ENCODE data around the gene MAGI3. TPM values are rescaled to one million over a fixed set of nuclear protein-coding genes. Genes with fewer than 3 reads are reported as not detected.
"Not testable (repeated sequence)": the region's sequence is repeated elsewhere in the genome, so short reads cannot be mapped to it uniquely, and the experiment has no call there.

Gene MAGI3
- total and polyA plus RNA-seq, 4 experiments from 2014 or later: 3.5 to 6.7 (median 5.5) TPM

- Mint-ChIP-seq H3K27ac (no peak overlapping the region), H3K4me1 (no peaks in the 10 kb centered on the region), H3K27me3 (no peaks in the 10 kb centered on the region), H3K9me3 (peaks cover 6 to 77% (median 69%) of the 10 kb centered on the region in 8 donors), H3K36me3 (peaks cover 18 to 30% of the 10 kb centered on the region in 2 donors), H3K4me3 (no peak overlapping the region)
- no peaks in the 10 kb centered on the region for H3K27me3 ChIP-seq (ENCODE audit: insufficient read depth, low read length)
- no peak overlapping the region for H3K27ac ChIP-seq (ENCODE audit: low read depth, low read length)
- H3K36me3 ChIP-seq (ENCODE audit: insufficient read depth, low read length): no peaks in the 10 kb centered on the region
- H3K9me3 ChIP-seq (ENCODE audit: control insufficient read depth in 1 of 2, low read length in 2 of 2): peaks cover 0 to 4% of the 10 kb centered on the region in 2 donors
- ChIA-PET POLR2A (ENCODE audit: partially characterized antibody) (no interaction called here), CTCF (ENCODE audit: partially characterized antibody) (interaction anchor here (1.5 kb wide), 1 partner anchor 13 kb away, joined by 3 read pairs; no protein-coding TSS in a partner anchor)
- no peaks in the 10 kb centered on the region for H3K4me1 ChIP-seq (ENCODE audit: insufficient read depth, low read length)
- H3K4me3 ChIP-seq (ENCODE audit: low read length in 2 of 2): no peak overlapping the region
- intact Hi-C loops (cut with micrococcal nuclease): no loop called here
- no peak for DNase-seq
Observed at GRCh38 chr1:113493533-113493932, 103.2 kb downstream of the MAGI3 start.

GRCh38 chr1:113505357-113505756 is 115.0 kb downstream of the MAGI3 start:
- Mint-ChIP-seq H3K9me3 (peaks cover 0 to 56% (median 26%) of the 10 kb centered on the region in 8 donors), H3K36me3 (peaks cover 2 to 5% of the 10 kb centered on the region in 2 donors), H3K27ac (no peak overlapping the region), H3K27me3 (no peaks in the 10 kb centered on the region), H3K4me1 (no peaks in the 10 kb centered on the region), H3K4me3 (no peak overlapping the region)
- H3K27ac ChIP-seq (ENCODE audit: low read depth, low read length): no peak overlapping the region
- intact Hi-C loops (cut with micrococcal nuclease): no loop called here
- POLR2A ChIA-PET (ENCODE audit: partially characterized antibody): no interaction called here
- no peaks in the 10 kb centered on the region for H3K27me3 ChIP-seq (ENCODE audit: insufficient read depth, low read length)
- no peaks in the 10 kb centered on the region for H3K4me1 ChIP-seq (ENCODE audit: insufficient read depth, low read length)
- H3K9me3 ChIP-seq (ENCODE audit: control insufficient read depth in 1 of 2, low read length in 2 of 2): no peaks in the 10 kb centered on the region
- no peaks in the 10 kb centered on the region for H3K36me3 ChIP-seq (ENCODE audit: insufficient read depth, low read length)
- CTCF ChIA-PET (ENCODE audit: partially characterized antibody): interaction anchor here (1.5 kb wide), 1 partner anchor 12 kb away, joined by 3 read pairs; no protein-coding TSS in a partner anchor
- H3K4me3 ChIP-seq (ENCODE audit: low read length in 2 of 2): no peak overlapping the region
- no peak for DNase-seq

GRCh38 chr1:113507552-113508214 is 117.4 kb downstream of the MAGI3 start:
- H3K36me3 ChIP-seq (ENCODE audit: insufficient read depth, low read length): no peaks in the 10 kb centered on the region
- Mint-ChIP-seq H3K4me3 (no peak overlapping the region), H3K27ac (no peak overlapping the region), H3K4me1 (no peaks in the 10 kb centered on the region), H3K9me3 (peaks cover 3 to 79% (median 42%) of the 10 kb centered on the region in 8 donors), H3K27me3 (no peaks in the 10 kb centered on the region), H3K36me3 (peaks cover 6 to 11% of the 10 kb centered on the region in 2 donors)
- no peaks in the 10 kb centered on the region for H3K4me1 ChIP-seq (ENCODE audit: insufficient read depth, low read length)
- no peak overlapping the region for H3K4me3 ChIP-seq (ENCODE audit: low read length in 2 of 2)
- H3K9me3 ChIP-seq (ENCODE audit: control insufficient read depth in 1 of 2, low read length in 2 of 2): peaks cover 0 to 5% of the 10 kb centered on the region in 2 donors
- DNase-seq: no peak
- CTCF ChIA-PET (ENCODE audit: partially characterized antibody): no interaction called here
- POLR2A ChIA-PET (ENCODE audit: partially characterized antibody): no interaction called here
- no peaks in the 10 kb centered on the region for H3K27me3 ChIP-seq (ENCODE audit: insufficient read depth, low read length)
- intact Hi-C loops (cut with micrococcal nuclease): no loop called here
- H3K27ac ChIP-seq (ENCODE audit: low read depth, low read length): no peak overlapping the region

GRCh38 chr1:113508364-113509164 is 118.2 kb downstream of the MAGI3 start:
- H3K4me3 Mint-ChIP-seq: no peak overlapping the region
- peaks cover 3 to 75% (median 40%) of the 10 kb centered on the region in 8 donors for H3K9me3 Mint-ChIP-seq
- Histone ChIP-seq H3K36me3 (ENCODE audit: insufficient read depth, low read length) (no peaks in the 10 kb centered on the region), H3K9me3 (ENCODE audit: control insufficient read depth in 1 of 2, low read length in 2 of 2) (peaks cover 0 to 5% of the 10 kb centered on the region in 2 donors), H3K27ac (ENCODE audit: low read depth, low read length) (no peak overlapping the region), H3K4me1 (ENCODE audit: insufficient read depth, low read length) (no peaks in the 10 kb centered on the region), H3K4me3 (ENCODE audit: low read length in 2 of 2) (no peak overlapping the region), H3K27me3 (ENCODE audit: insufficient read depth, low read length) (no peaks in the 10 kb centered on the region)
- no peak for DNase-seq
- ChIA-PET CTCF (ENCODE audit: partially characterized antibody) (no interaction called here), POLR2A (ENCODE audit: partially characterized antibody) (no interaction called here)
- no peaks in the 10 kb centered on the region for H3K27me3 Mint-ChIP-seq
- no peak overlapping the region for H3K27ac Mint-ChIP-seq
- intact Hi-C loops (cut with micrococcal nuclease): no loop called here
- H3K4me1 Mint-ChIP-seq: no peaks in the 10 kb centered on the region
- H3K36me3 Mint-ChIP-seq: peaks cover 6 to 11% of the 10 kb centered on the region in 2 donors

GRCh38 chr1:113509766-113510165 is 119.5 kb downstream of the MAGI3 start:
- H3K4me1 Mint-ChIP-seq; H3K4me3 ChIP-seq (ENCODE audit: low read length in 2 of 2); H3K4me3 Mint-ChIP-seq; H3K4me1 ChIP-seq (ENCODE audit: insufficient read depth, low read length); H3K27me3 Mint-ChIP-seq; H3K27ac Mint-ChIP-seq; DNase-seq; intact Hi-C loops (cut with micrococcal nuclease); POLR2A ChIA-PET (ENCODE audit: partially characterized antibody); CTCF ChIA-PET (ENCODE audit: partially characterized antibody); H3K27ac ChIP-seq (ENCODE audit: low read depth, low read length); H3K9me3 ChIP-seq (ENCODE audit: control insufficient read depth in 1 of 2, low read length in 2 of 2); H3K27me3 ChIP-seq (ENCODE audit: insufficient read depth, low read length); H3K36me3 ChIP-seq (ENCODE audit: insufficient read depth, low read length): not testable (repeated sequence)
- H3K9me3 Mint-ChIP-seq: peaks cover 3 to 69% (median 38%) of the 10 kb centered on the region in 8 donors
- H3K36me3 Mint-ChIP-seq: peaks cover 6 to 11% of the 10 kb centered on the region in 2 donors

- Mint-ChIP-seq H3K36me3 (peaks cover 5 to 11% of the 10 kb centered on the region in 2 donors), H3K4me3 (no peak overlapping the region), H3K4me1 (no peaks in the 10 kb centered on the region), H3K27ac (no peak overlapping the region), H3K27me3 (no peaks in the 10 kb centered on the region), H3K9me3 (peaks cover 3 to 56% (median 34%) of the 10 kb centered on the region in 8 donors)
- ChIA-PET POLR2A (ENCODE audit: partially characterized antibody) (no interaction called here), CTCF (ENCODE audit: partially characterized antibody) (no interaction called here)
- intact Hi-C loops (cut with micrococcal nuclease): no loop called here
- no peak for DNase-seq
- H3K36me3 ChIP-seq (ENCODE audit: insufficient read depth, low read length): no peaks in the 10 kb centered on the region
- no peak overlapping the region for H3K27ac ChIP-seq (ENCODE audit: low read depth, low read length)
- peaks cover 0 to 5% of the 10 kb centered on the region in 2 donors for H3K9me3 ChIP-seq (ENCODE audit: control insufficient read depth in 1 of 2, low read length in 2 of 2)
- H3K4me1 ChIP-seq (ENCODE audit: insufficient read depth, low read length): no peaks in the 10 kb centered on the region
- H3K4me3 ChIP-seq (ENCODE audit: low read length in 2 of 2): no peak overlapping the region
- no peaks in the 10 kb centered on the region for H3K27me3 ChIP-seq (ENCODE audit: insufficient read depth, low read length)
Observed at GRCh38 chr1:113511269-113511668, 121.0 kb downstream of the MAGI3 start.

- H3K27me3 ChIP-seq (ENCODE audit: insufficient read depth, low read length): no peaks in the 10 kb centered on the region
- H3K4me3 ChIP-seq (ENCODE audit: low read length in 2 of 2): no peak overlapping the region
- Mint-ChIP-seq H3K36me3 (peaks cover 3 to 4% of the 10 kb centered on the region in 2 donors), H3K4me1 (peaks cover 0 to 6% (median 2%) of the 10 kb centered on the region in 4 donors), H3K9me3 (peaks cover 3 to 32% (median 15%) of the 10 kb centered on the region in 8 donors), H3K27me3 (no peaks in the 10 kb centered on the region), H3K27ac (no peak overlapping the region), H3K4me3 (no peak overlapping the region)
- intact Hi-C loops (cut with micrococcal nuclease): no loop called here
- DNase-seq: no peak
- no peak overlapping the region for H3K27ac ChIP-seq (ENCODE audit: low read depth, low read length)
- H3K4me1 ChIP-seq (ENCODE audit: insufficient read depth, low read length): no peaks in the 10 kb centered on the region
- ChIA-PET CTCF (ENCODE audit: partially characterized antibody) (no interaction called here), POLR2A (ENCODE audit: partially characterized antibody) (no interaction called here)
- H3K36me3 ChIP-seq (ENCODE audit: insufficient read depth, low read length): no peaks in the 10 kb centered on the region
- peaks cover 0 to 5% of the 10 kb centered on the region in 2 donors for H3K9me3 ChIP-seq (ENCODE audit: control insufficient read depth in 1 of 2, low read length in 2 of 2)
Observed at GRCh38 chr1:113515498-113515897, 125.2 kb downstream of the MAGI3 start.
